Sciatic nerve (tissue), 2 donors: ENCODE measurements around the gene RGMB. TPM values are rescaled to one million over a fixed set of nuclear protein-coding genes. Genes with fewer than 3 reads are reported as not detected.
A peak's percentile ranks its signal among the peaks of the same experiment; 100 is the strongest.

Source experiments
- ATAC-seq: fragments of 200-7000 bp; cut with Tn5 transposase; one replicate; pipeline ENCODE4 v1.9.1; 2020; ENCODE audit warnings: mild to moderate bottlenecking, moderate library complexity
- DNase-seq: peaks from one replicate; pipeline ENCODE4 v3.0.0-alpha.2; 2020; ENCODE audit warnings: low spot score
- intact Hi-C: fragments of 100-400 bp; cut with DNase I; formaldehyde crosslinking; loops from one replicate; pipeline ENCODE4 v1.14.2; 2022
- total RNA-seq: library from RNA; stranded (reverse); fragmentation: NEBNext Ultra II Directional; extraction: Animal tissue kit (Norgen Biotek cat#: 25700); gene quantifications from one replicate; pipeline ENCODE4 v1.2.1, GENCODE V29; 2021
- donor health status: DM: no; HTN: no; CAD: no.
- donor health status: DM: no; HTN: no; CAD: no.

The RGMB gene
- total RNA-seq, 1 donor from 2014 or later = 20.2 TPM

- intact Hi-C loops = no loop called here
- no peak for DNase-seq
- no peak for ATAC-seq
These were observed 5.9 kb downstream of the RGMB start for GRCh38 chr5:98779264-98779877.

GRCh38 chr5:98780390-98780789, 6.9 kb downstream of the RGMB start:
- intact Hi-C loops = no loop called here
- ATAC-seq (no peak), DNase-seq (no peak)

DNA sequence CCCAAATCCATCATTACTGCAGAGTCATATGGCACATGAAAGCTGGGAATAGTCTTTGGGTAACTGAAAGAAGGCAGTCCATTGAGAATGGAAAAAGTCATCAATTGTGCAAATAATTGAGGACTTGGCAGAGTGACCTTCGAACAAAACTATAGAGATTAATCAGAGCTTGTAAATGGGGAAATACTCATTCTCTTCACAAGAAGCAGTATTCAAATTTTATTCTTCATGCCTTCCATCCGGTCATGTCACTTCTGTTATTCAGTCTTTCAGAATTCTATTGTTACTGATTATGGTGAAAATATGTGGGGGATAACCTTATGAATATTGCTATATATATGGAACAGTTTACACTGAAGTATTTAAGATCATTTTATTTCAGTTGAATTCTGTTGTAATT, 8.1 kb downstream of the RGMB start:
- ATAC-seq = no peak
- DNase-seq = no peak
- intact Hi-C loops = no loop called here

GRCh38 chr5:98781964-98782363, 8.5 kb downstream of the RGMB start:
- DNase-seq (no peak), ATAC-seq (no peak)
- intact Hi-C loops = no loop called here

DNA sequence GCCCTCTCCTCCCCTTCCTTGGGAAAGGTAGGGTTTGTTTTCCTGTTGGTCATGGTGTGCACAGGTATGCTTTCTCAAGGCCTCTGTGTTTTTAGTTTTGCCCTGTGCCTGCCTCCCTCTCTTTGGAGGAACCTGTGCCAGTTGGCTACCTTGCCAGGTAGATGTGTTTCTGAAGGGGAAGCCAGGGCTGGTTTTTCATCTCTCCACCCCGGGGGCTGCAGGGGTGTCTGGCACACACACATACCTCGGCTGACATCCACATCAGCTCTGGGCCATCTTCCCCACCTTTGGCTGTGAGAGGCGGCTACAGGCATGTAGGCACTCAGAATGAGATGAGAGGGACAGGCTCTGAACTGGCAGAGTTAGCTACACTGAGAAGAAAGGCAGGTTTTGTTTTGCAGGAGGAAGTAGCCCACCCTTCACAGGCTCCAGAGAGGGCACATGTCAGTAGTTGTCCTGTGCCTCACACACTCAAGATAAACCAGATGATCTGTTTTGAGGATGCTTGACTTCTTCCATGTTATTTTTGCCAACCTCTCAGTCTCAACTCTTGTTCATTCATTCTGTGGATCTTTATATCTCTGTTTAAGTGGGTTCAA, 9.7 kb downstream of the RGMB start:
- no peak for DNase-seq
- ATAC-seq = no peak
- intact Hi-C loops = no loop called here

- intact Hi-C loops = no loop called here
- no peak for ATAC-seq
- no peak for DNase-seq
These were observed 10.9 kb downstream of the RGMB start for GRCh38 chr5:98784411-98784810.

DNA sequence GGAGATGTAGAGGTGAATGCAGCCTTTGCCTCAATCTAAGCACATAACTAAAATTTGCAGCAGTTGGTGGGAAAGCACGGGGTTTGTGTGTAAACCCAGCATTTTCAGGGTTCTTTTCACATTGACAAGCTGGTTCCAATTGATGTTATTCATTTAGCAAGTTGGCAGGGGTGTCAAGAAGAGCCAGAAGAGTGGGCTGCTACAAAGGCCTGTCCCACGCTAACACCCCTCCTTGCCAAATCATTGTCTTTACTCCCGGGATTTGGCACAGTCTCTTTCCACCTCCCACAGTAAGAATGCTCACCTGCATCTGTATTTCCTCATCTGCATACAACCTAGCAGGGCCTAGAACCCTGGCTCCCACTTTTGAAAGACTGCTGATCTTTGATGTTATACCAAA, 11.8 kb downstream of the RGMB start:
- DNase-seq (no peak), ATAC-seq (no peak)
- intact Hi-C loops = no loop called here

GRCh38 chr5:98786191-98786853, 12.9 kb downstream of the RGMB start:
- ATAC-seq (no peak), DNase-seq (no peak)
- intact Hi-C loops = no loop called here

GRCh38 chr5:98787131-98787719, 13.8 kb downstream of the RGMB start:
- ATAC-seq (peak; percentile 24), DNase-seq (no peak)
- intact Hi-C loops = no loop called here

DNA sequence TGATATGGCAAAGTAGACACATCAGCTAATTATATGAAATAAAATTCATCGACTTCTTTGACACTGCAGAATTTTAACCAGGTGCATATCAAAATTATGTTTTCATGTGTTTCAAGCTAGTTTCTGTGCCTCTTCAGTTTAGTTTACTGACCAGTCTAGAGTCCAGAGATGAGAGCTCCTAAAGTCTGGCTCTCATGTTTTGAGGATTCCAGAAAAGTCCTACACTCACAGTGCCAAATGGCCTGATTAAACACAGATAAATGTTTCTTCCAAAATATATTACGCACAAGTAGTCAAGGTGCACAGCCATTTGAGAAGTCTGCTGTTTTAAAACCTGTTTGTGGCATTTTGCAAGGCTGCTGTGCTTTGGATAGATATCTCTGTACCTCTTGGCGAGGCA, 15.6 kb downstream of the RGMB start:
- no peak for DNase-seq

DNA sequence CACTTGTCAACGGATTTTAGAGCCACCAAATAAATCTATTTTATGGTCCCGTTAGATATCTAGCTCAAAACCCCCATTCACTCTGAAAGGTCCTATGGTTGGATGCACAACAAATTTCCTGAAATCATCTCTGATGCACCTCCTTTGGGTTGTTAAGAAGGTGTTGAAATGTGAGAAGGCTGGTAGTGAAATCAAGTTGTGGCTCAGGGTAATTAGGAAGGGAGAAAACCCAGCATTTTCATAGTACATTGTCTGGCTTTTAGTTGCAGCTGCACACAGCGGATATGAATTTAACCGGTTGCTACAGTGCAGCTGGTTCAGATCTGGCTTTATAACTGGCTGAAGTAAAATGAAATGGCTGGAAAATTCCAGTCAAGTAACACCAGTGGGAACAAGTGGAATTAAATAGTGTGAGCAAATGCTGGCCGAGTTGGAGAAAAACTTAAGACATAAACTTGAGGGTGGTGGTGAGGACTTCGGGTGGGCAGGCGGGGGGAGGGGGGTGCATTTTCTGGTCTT, 17.6 kb downstream of the RGMB start:
- intact Hi-C loops = no loop called here
- DNase-seq = no peak
- ATAC-seq = peak; percentile 51

More for the DNA sequence above, 15.6 kb downstream of the RGMB start:
- intact Hi-C loops = no loop called here
- no peak for ATAC-seq

GRCh38 chr5:98791898-98792580, 18.6 kb downstream of the RGMB start:
- intact Hi-C loops = no loop called here
- no peak for DNase-seq
- no peak for ATAC-seq

GRCh38 chr5:98793223-98793622, 19.8 kb downstream of the RGMB start:
- ATAC-seq (no peak), DNase-seq (no peak)
- intact Hi-C loops = no loop called here

- ATAC-seq (no peak), DNase-seq (no peak)
- intact Hi-C loops = no loop called here
These were observed 20.5 kb downstream of the RGMB start for GRCh38 chr5:98794001-98794400.

- DNase-seq (no peak), ATAC-seq (no peak)
- intact Hi-C loops = no loop called here
These were observed 21.1 kb downstream of the RGMB start for GRCh38 chr5:98794414-98795080.

- intact Hi-C loops = no loop called here
- no peak for ATAC-seq
- no peak for DNase-seq
These were observed 21.8 kb downstream of the RGMB start for GRCh38 chr5:98795243-98795642.

- peak; percentile 65 for ATAC-seq
- no peak for DNase-seq
- intact Hi-C loops = no loop called here
These were observed 22.9 kb downstream of the RGMB start for GRCh38 chr5:98796197-98796972.

DNA sequence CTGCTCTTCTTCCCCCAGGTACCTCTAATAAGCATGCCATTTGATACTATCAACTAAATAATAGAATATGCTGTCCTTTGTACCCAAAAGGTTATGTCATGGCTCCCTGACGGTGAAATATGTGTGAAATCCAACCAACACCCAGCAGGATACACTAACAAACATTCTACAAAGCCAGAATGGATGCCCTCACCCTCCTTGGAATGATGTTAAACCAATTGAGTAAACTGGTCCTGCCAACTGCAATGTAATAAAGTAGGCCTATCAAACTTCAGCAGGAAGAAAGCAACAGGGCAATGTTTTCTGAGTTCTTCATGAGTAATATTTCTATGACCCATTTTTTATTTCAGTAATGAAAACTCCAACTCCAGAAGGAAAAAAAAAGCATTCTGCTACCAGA, 24.9 kb downstream of the RGMB start:
- DNase-seq (no peak), ATAC-seq (no peak)
- intact Hi-C loops = no loop called here
